Stomach (tissue), 4 donors: Measurements from ENCODE around the gene PRDX1.

Experiments used
- CTCF ChIP-seq, 7 experiments: fragments of 450-650 bp in 4 of 7; fragments of 200-600 bp in 3 of 7; sonication (generic) in 3 of 7; IDR thresholded peaks; one replicate each; pipeline ENCODE4 v1.5.1; 2016 to 2019; ENCODE audit warnings: antibody characterized with exemption in 7 of 7, control low read depth in 2 of 7, mild to moderate bottlenecking in 1 of 7
- EP300 ChIP-seq: sonication (generic); formaldehyde crosslinking; IDR thresholded peaks from one replicate; pipeline ENCODE4 v1.6.1; 2017; ENCODE audit warnings: antibody characterized with exemption
- POLR2A ChIP-seq, 4 donors: fragments of 450-650 bp; IDR thresholded peaks; one replicate each; pipeline ENCODE4 v1.6.1; 2016; ENCODE audit warnings: antibody characterized with exemption in 4 of 4, control low read depth in 2 of 4, mild to moderate bottlenecking in 1 of 4, moderate library complexity in 1 of 4

GRCh38 chr1:45535988-45536766, 14.5 kb upstream of the PRDX1 start:
- TF ChIP-seq POLR2A (IDR thresholded peaks at IDR 0.05) = no peak
- no peak for TF ChIP-seq EP300
- TF ChIP-seq CTCF (IDR thresholded peaks at IDR 0.05) = no peak
